OCI-LY7 (cell line): Measurements from ENCODE around the gene AADACL4. TPM values are rescaled to one million over a fixed set of nuclear protein-coding genes. Genes with fewer than 3 reads are reported as not detected.

Experiments used
- BruUV-seq: library from RNA; stranded (reverse); fragments of 400-500 nt; replicated peaks from 2 replicates; lab custom pipeline; 2021; lab: Mats Ljungman, UMichigan
- CTCF ChIA-PET: fragments of 300-600 bp; sonication (Branson Sonifier 250); formaldehyde crosslinking; loops from one replicate; lab custom pipeline; 2022; ENCODE audit warnings: antibody characterized with exemption; ENCODE audit not compliant: unreplicated experiment; lab: Charles Lee
- POLR2A ChIA-PET: fragments of 300-600 bp; sonication (Branson Sonifier 250); formaldehyde crosslinking; loops from one replicate; lab custom pipeline; 2022; ENCODE audit warnings: antibody characterized with exemption; lab: Charles Lee
- DNase-seq: peaks from one replicate; pipeline ENCODE4 v3.0.0-alpha.2; 2015; ENCODE audit warnings: low spot score
- H2AFZ ChIP-seq: fragments of 200-600 bp; sonication (generic), shearing (Covaris generic); 2 replicates; pipeline ENCODE4 v1.6.1; 2014; ENCODE audit warnings: mild to moderate bottlenecking, antibody characterized with exemption, low read length, moderate library complexity
- H3K27ac ChIP-seq: fragments of 200-600 bp; sonication (generic); 2 replicates; pipeline ENCODE4 v1.5.1; 2014; ENCODE audit warnings: mixed run types, low read depth, mild to moderate bottlenecking, moderate library complexity, low read length, inconsistent platforms; ENCODE audit not compliant: poor library complexity, severe bottlenecking
- H3K36me3 ChIP-seq: fragments of 200-600 bp; sonication (generic); 2 replicates; pipeline ENCODE4 v1.6.1; 2014; ENCODE audit warnings: mild to moderate bottlenecking, antibody characterized with exemption, low read length, moderate library complexity, mixed read lengths; ENCODE audit not compliant: insufficient read depth
- H3K4me1 ChIP-seq: fragments of 200-600 bp; sonication (generic); 2 replicates; pipeline ENCODE4 v1.5.1; 2014; ENCODE audit warnings: mild to moderate bottlenecking, low read length; ENCODE audit not compliant: insufficient read depth, poor library complexity, severe bottlenecking
- H3K4me2 ChIP-seq: fragments of 200-600 bp; sonication (generic); 2 replicates; pipeline ENCODE4 v1.6.1; 2014; ENCODE audit warnings: mild to moderate bottlenecking, low read length
- H3K4me3 ChIP-seq: fragments of 200-600 bp; sonication (generic); 2 replicates; pipeline ENCODE4 v1.5.1; 2014; ENCODE audit warnings: mild to moderate bottlenecking, low read depth, low read length; ENCODE audit not compliant: poor library complexity, severe bottlenecking
- H3K79me2 ChIP-seq: fragments of 200-600 bp; sonication (generic); 2 replicates; pipeline ENCODE4 v1.6.1; 2016; ENCODE audit warnings: low read depth, mild to moderate bottlenecking, low read length, moderate library complexity, mixed read lengths; ENCODE audit not compliant: insufficient read depth
- H3K9me2 ChIP-seq: fragments of 200-600 bp; sonication (generic); 2 replicates; pipeline ENCODE4 v1.6.1; 2016; ENCODE audit warnings: mild to moderate bottlenecking, low read length, mixed read lengths; ENCODE audit not compliant: insufficient read depth
- H3K9me3 ChIP-seq: fragments of 200-600 bp; sonication (generic); 2 replicates; pipeline ENCODE4 v1.6.1; 2014; ENCODE audit warnings: mild to moderate bottlenecking, mixed run types, low read length, mixed read lengths
- H4K20me1 ChIP-seq: fragments of 200-600 bp; sonication (generic); 2 replicates; pipeline ENCODE4 v1.6.1; 2014; ENCODE audit warnings: mild to moderate bottlenecking, antibody characterized with exemption, low read length, moderate library complexity, mixed read lengths; ENCODE audit not compliant: insufficient read depth
- EZH2phosphoT487 ChIP-seq: fragments of 200-600 bp; sonication (generic); IDR thresholded peaks from 2 replicates; pipeline ENCODE4 v1.6.1; 2018; ENCODE audit warnings: low read depth, borderline replicate concordance, mild to moderate bottlenecking, mixed run types, antibody characterized with exemption, low read length, moderate library complexity, mixed read lengths
- intact Hi-C: fragments of 100-400 bp; cut with micrococcal nuclease; formaldehyde crosslinking; loops from one replicate; pipeline ENCODE4 v1.10.0; 2022; ENCODE audit not compliant: unreplicated experiment
- total RNA-seq, 2 experiments: library from RNA; depleted of rRNA in 1 of 2; stranded (reverse); fragments of >200 nt in 1 of 2; shearing (Covaris generic) in 1 of 2; gene quantifications; 2 replicates each; pipeline ENCODE4 v1.2.3, GENCODE V29; 2014 to 2022
- TF ChIP-seq, protein P1 (sequence below): fragments of 200-600 bp; sonication (generic); conservative IDR thresholded peaks from 2 replicates; pipeline ENCODE4 v1.5.1; 2014; ENCODE audit warnings: mild to moderate bottlenecking, antibody characterized with exemption, low read length, moderate library complexity, mixed read lengths

AADACL4 gene
- total RNA-seq, 2 experiments from 2014 or later: not detected

GRCh38 chr1:12648741-12649140, 4.9 kb downstream of the AADACL4 start:
- CTCF ChIA-PET: no interaction called here
- no TSS peak for BruUV-seq
- H3K9me2 ChIP-seq: no peaks in the 10 kb centered on the region

GRCh38 chr1:12649971-12650421, 6.1 kb downstream of the AADACL4 start:
- no peaks in the 10 kb centered on the region for H3K79me2 ChIP-seq
- H3K36me3 ChIP-seq: no peaks in the 10 kb centered on the region
- TF ChIP-seq EZH2phosphoT487: no peak
- TF ChIP-seq, protein P1, sequence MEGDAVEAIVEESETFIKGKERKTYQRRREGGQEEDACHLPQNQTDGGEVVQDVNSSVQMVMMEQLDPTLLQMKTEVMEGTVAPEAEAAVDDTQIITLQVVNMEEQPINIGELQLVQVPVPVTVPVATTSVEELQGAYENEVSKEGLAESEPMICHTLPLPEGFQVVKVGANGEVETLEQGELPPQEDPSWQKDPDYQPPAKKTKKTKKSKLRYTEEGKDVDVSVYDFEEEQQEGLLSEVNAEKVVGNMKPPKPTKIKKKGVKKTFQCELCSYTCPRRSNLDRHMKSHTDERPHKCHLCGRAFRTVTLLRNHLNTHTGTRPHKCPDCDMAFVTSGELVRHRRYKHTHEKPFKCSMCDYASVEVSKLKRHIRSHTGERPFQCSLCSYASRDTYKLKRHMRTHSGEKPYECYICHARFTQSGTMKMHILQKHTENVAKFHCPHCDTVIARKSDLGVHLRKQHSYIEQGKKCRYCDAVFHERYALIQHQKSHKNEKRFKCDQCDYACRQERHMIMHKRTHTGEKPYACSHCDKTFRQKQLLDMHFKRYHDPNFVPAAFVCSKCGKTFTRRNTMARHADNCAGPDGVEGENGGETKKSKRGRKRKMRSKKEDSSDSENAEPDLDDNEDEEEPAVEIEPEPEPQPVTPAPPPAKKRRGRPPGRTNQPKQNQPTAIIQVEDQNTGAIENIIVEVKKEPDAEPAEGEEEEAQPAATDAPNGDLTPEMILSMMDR: no peak
- H4K20me1 ChIP-seq: no peaks in the 10 kb centered on the region
- no peaks in the 10 kb centered on the region for H3K9me2 ChIP-seq
- H3K4me3 ChIP-seq: no peak overlapping the region
- intact Hi-C loops: no loop called here
- no peak for DNase-seq
- CTCF ChIA-PET: no interaction called here
- POLR2A ChIA-PET: no interaction called here
- no TSS peak for BruUV-seq
- H3K4me1 ChIP-seq: no peaks in the 10 kb centered on the region
- no peak overlapping the region for H2AFZ ChIP-seq
- H3K4me2 ChIP-seq: no peak overlapping the region
- H3K9me3 ChIP-seq: no peaks in the 10 kb centered on the region
- H3K27ac ChIP-seq: no peak overlapping the region

More at GRCh38 chr1:12648741-12649140, 4.9 kb downstream of the AADACL4 start:
- H4K20me1 ChIP-seq: no peaks in the 10 kb centered on the region
- no peak overlapping the region for H3K27ac ChIP-seq
- no peaks in the 10 kb centered on the region for H3K9me3 ChIP-seq
- H3K79me2 ChIP-seq: no peaks in the 10 kb centered on the region
- H2AFZ ChIP-seq: no peak overlapping the region
- DNase-seq: no peak
- POLR2A ChIA-PET: interaction anchor here (0.6 kb wide), 1 partner anchor 1059 kb away, joined by 3 read pairs; no protein-coding TSS in a partner anchor
- no peak overlapping the region for H3K4me2 ChIP-seq
- intact Hi-C loops: no loop called here
- no peaks in the 10 kb centered on the region for H3K4me1 ChIP-seq
- TF ChIP-seq EZH2phosphoT487: no peak
- TF ChIP-seq, protein P1: no peak
- no peak overlapping the region for H3K4me3 ChIP-seq
- H3K36me3 ChIP-seq: no peaks in the 10 kb centered on the region

- no peaks in the 10 kb centered on the region for H3K4me1 ChIP-seq
- no peaks in the 10 kb centered on the region for H4K20me1 ChIP-seq
- BruUV-seq: no TSS peak
- no peak overlapping the region for H3K4me3 ChIP-seq
- H2AFZ ChIP-seq: no peak overlapping the region
- ChIA-PET CTCF (no interaction called here), POLR2A (no interaction called here)
- TF ChIP-seq, protein P1: no peak
- TF ChIP-seq EZH2phosphoT487: no peak
- no peaks in the 10 kb centered on the region for H3K9me2 ChIP-seq
- no peaks in the 10 kb centered on the region for H3K36me3 ChIP-seq
- no peak for DNase-seq
- H3K79me2 ChIP-seq: no peaks in the 10 kb centered on the region
- no peak overlapping the region for H3K4me2 ChIP-seq
- no peaks in the 10 kb centered on the region for H3K9me3 ChIP-seq
- no peak overlapping the region for H3K27ac ChIP-seq
- intact Hi-C loops: no loop called here
Measured at GRCh38 chr1:12654004-12654567, 10.2 kb downstream of the AADACL4 start.
